GM23248 (cell line): ENCODE results near the gene PRMT5. TPM values are rescaled to one million over a fixed set of nuclear protein-coding genes. Genes with fewer than 3 reads are reported as not detected.

Experiments
- DNase-seq: peaks from one replicate; pipeline ENCODE4 v3.0.0-alpha.2; 2015
- H2AFZ ChIP-seq: fragments of 200-600 bp; sonication (generic); 2 replicates; pipeline ENCODE4 v1.6.1; 2016; ENCODE audit warnings: antibody characterized with exemption
- H3F3A ChIP-seq: fragments of 200-600 bp; sonication (generic); 2 replicates; pipeline ENCODE4 v1.6.1; 2016; ENCODE audit warnings: mild to moderate bottlenecking, antibody characterized with exemption, mixed run types; ENCODE audit not compliant: insufficient read depth
- H3K27ac ChIP-seq: fragments of 200-600 bp; sonication (generic); 2 replicates; pipeline ENCODE4 v1.5.1; 2016; ENCODE audit warnings: mild to moderate bottlenecking
- H3K27me3 ChIP-seq: fragments of 200-600 bp; sonication (generic); replicated peaks from 2 replicates; pipeline ENCODE4 v1.6.1; 2016; ENCODE audit warnings: mild to moderate bottlenecking; ENCODE audit not compliant: insufficient read depth
- H3K36me3 ChIP-seq: fragments of 200-600 bp; sonication (generic); 2 replicates; pipeline ENCODE4 v1.6.1; 2016; ENCODE audit warnings: low read depth, mild to moderate bottlenecking
- H3K4me1 ChIP-seq: fragments of 200-600 bp; sonication (generic); 2 replicates; pipeline ENCODE4 v1.6.1; 2016; ENCODE audit warnings: mild to moderate bottlenecking; ENCODE audit not compliant: insufficient read depth
- H3K4me2 ChIP-seq: fragments of 200-600 bp; sonication (generic); one replicate; pipeline ENCODE4 v1.6.1; 2016; ENCODE audit warnings: mild to moderate bottlenecking; ENCODE audit not compliant: unreplicated experiment
- H3K4me3 ChIP-seq: fragments of 200-600 bp; sonication (generic); 2 replicates; pipeline ENCODE4 v1.5.1; 2016; ENCODE audit warnings: mild to moderate bottlenecking
- H3K79me2 ChIP-seq: fragments of 200-600 bp; sonication (generic); 2 replicates; pipeline ENCODE4 v1.6.1; 2016; ENCODE audit warnings: mild to moderate bottlenecking; ENCODE audit not compliant: insufficient read depth
- H3K9ac ChIP-seq: fragments of 200-600 bp; sonication (generic); 2 replicates; pipeline ENCODE4 v1.6.1; 2016; ENCODE audit warnings: mild to moderate bottlenecking
- H3K9me2 ChIP-seq: fragments of 200-600 bp; sonication (generic); 2 replicates; pipeline ENCODE4 v1.6.1; 2016; ENCODE audit warnings: mixed run types, mild to moderate bottlenecking, moderate library complexity; ENCODE audit not compliant: insufficient read depth
- H3K9me3 ChIP-seq: fragments of 200-600 bp; sonication (generic); one replicate; pipeline ENCODE4 v1.6.1; 2017; ENCODE audit warnings: low read depth
- H4K20me1 ChIP-seq: fragments of 200-600 bp; sonication (generic); 2 replicates; pipeline ENCODE4 v1.6.0; 2016; ENCODE audit not compliant: insufficient read depth
- EZH2 ChIP-seq: fragments of 200-600 bp; sonication (generic); IDR thresholded peaks from 2 replicates; pipeline ENCODE4 v1.6.1; 2018; ENCODE audit warnings: antibody characterized with exemption, mild to moderate bottlenecking; ENCODE audit not compliant: insufficient read depth, poor library complexity, severe bottlenecking
- EZH2phosphoT487 ChIP-seq: fragments of 200-600 bp; sonication (generic); IDR thresholded peaks from 2 replicates; pipeline ENCODE4 v1.6.1; 2018; ENCODE audit warnings: antibody characterized with exemption, moderate library complexity, mild to moderate bottlenecking, low read depth; ENCODE audit not compliant: insufficient read depth
- WGBS, 2 experiments: methylation state at CpG; one replicate each; pipeline ENCODE4 v1.1.6; 2015 to 2017; ENCODE audit warnings: low lambda C conversion rate in 2 of 2, low coverage in 1 of 2; ENCODE audit errors: missing lambda C conversion rate in 2 of 2; 5-methylcytosine and 5-hydroxymethylcytosine counted together
- in situ Hi-C: fragments of 300-500 bp; cut with MboI; formaldehyde crosslinking; loops from 2 replicates; pipeline ENCODE4 v1.15.0; 2020
- polyA plus RNA-seq: library from polyadenylated mRNA; unstranded; fragments of >200 nt; fragmentation: Nextera tagmentation; extraction: Ambion mirVana; gene quantifications from 2 replicates; pipeline ENCODE4 v1.2.1, GENCODE V29; 2016
- total RNA-seq: library from RNA; depleted of rRNA; stranded (reverse); fragments of >200 nt; shearing (Covaris generic); gene quantifications from 2 replicates; pipeline ENCODE4 v1.2.3, GENCODE V29; 2014

PRMT5 gene
- total and polyA plus RNA-seq, 2 experiments from 2014 or later = 61.0 to 80.1 TPM

- H4K20me1 ChIP-seq = no peaks in the 10 kb centered on the region
- in situ Hi-C loops = no loop called here
- 95 to 96% methylated on average over 3 of the region's 3 CpGs for WGBS, 2 experiments
- H3K4me3 ChIP-seq = no peak overlapping the region
- no peaks in the 10 kb centered on the region for H3K27me3 ChIP-seq
- H3K9ac ChIP-seq = no peak overlapping the region
- no peaks in the 10 kb centered on the region for H3K4me1 ChIP-seq
- TF ChIP-seq EZH2 (no peak), EZH2phosphoT487 (no peak)
- no peak overlapping the region for H2AFZ ChIP-seq
- no peak overlapping the region for H3K4me2 ChIP-seq
- H3K9me3 ChIP-seq = no peaks in the 10 kb centered on the region
- no peaks in the 10 kb centered on the region for H3K9me2 ChIP-seq
- H3K27ac ChIP-seq = no peak overlapping the region
- no peaks in the 10 kb centered on the region for H3K79me2 ChIP-seq
- no peak for DNase-seq
- H3K36me3 ChIP-seq = no peaks in the 10 kb centered on the region
- no peaks in the 10 kb centered on the region for H3F3A ChIP-seq
Observed at GRCh38 chr14:22945642-22946041, 16.5 kb upstream of the PRMT5 start.

GRCh38 chr14:22939684-22940083, 10.5 kb upstream of the PRMT5 start:
- Histone ChIP-seq H3K4me3 (no peak overlapping the region), H3K27me3 (no peaks in the 10 kb centered on the region), H3K9me2 (no peaks in the 10 kb centered on the region), H2AFZ (peak overlapping the region; percentile 46; the same call in 1 of the 2 replicates), H3K9ac (peak overlapping the region; percentile 43), H3K4me2 (no peak overlapping the region), H3K27ac (peak overlapping the region; percentile 48), H4K20me1 (no peaks in the 10 kb centered on the region), H3F3A (peaks cover 6% of the 10 kb centered on the region; the same call in 1 of the 2 replicates), H3K36me3 (no peaks in the 10 kb centered on the region), H3K79me2 (no peaks in the 10 kb centered on the region), H3K4me1 (0 out of 2 replicates have a peak, but pooled peaks cover 6% of the 10 kb centered on the region), H3K9me3 (no peaks in the 10 kb centered on the region)
- TF ChIP-seq EZH2phosphoT487 (no peak), EZH2 (no peak)
- peak; percentile 85 for DNase-seq
- in situ Hi-C loops = no loop called here
- 52 to 53% methylated on average over 4 of the region's 4 CpGs for WGBS, 2 experiments

GRCh38 chr14:22935156-22935555, 6.0 kb upstream of the PRMT5 start:
- in situ Hi-C loops = no loop called here

GRCh38 chr14:22932146-22932545, 3.0 kb upstream of the PRMT5 start:
- peaks cover 14% of the 10 kb centered on the region for H3F3A ChIP-seq
- peaks cover 11% of the 10 kb centered on the region for H3K4me1 ChIP-seq
- H4K20me1 ChIP-seq = no peaks in the 10 kb centered on the region
- no peak overlapping the region for H3K27ac ChIP-seq
- no peak overlapping the region for H3K9ac ChIP-seq
- H3K9me3 ChIP-seq = no peaks in the 10 kb centered on the region
- no peaks in the 10 kb centered on the region for H3K36me3 ChIP-seq
- H3K4me2 ChIP-seq = no peak overlapping the region
- H3K27me3 ChIP-seq = no peaks in the 10 kb centered on the region
- no peak for TF ChIP-seq EZH2phosphoT487
- TF ChIP-seq EZH2 = no peak
- no peak overlapping the region for H2AFZ ChIP-seq
- no peak overlapping the region for H3K4me3 ChIP-seq
- H3K9me2 ChIP-seq = no peaks in the 10 kb centered on the region
- in situ Hi-C loops = no loop called here
- no peak for DNase-seq
- peaks cover 20% of the 10 kb centered on the region for H3K79me2 ChIP-seq
- WGBS, 2 experiments = 98 to 99% methylated on average over 3 of the region's 3 CpGs

More at GRCh38 chr14:22935156-22935555, 6.0 kb upstream of the PRMT5 start:
- 0 out of 2 replicates have a peak, but pooled peaks cover 3% of the 10 kb centered on the region for H3K4me1 ChIP-seq
- H3K4me3 ChIP-seq = no peak overlapping the region
- no peaks in the 10 kb centered on the region for H3K36me3 ChIP-seq
- H3K27me3 ChIP-seq = no peaks in the 10 kb centered on the region
- H2AFZ ChIP-seq = no peak overlapping the region
- no peak overlapping the region for H3K4me2 ChIP-seq
- no peaks in the 10 kb centered on the region for H3K9me2 ChIP-seq
- TF ChIP-seq EZH2 = no peak
- no peak for TF ChIP-seq EZH2phosphoT487
- DNase-seq = no peak
- 94 to 98% methylated on average over 1 of the region's 1 CpG for WGBS, 2 experiments
- no peaks in the 10 kb centered on the region for H3K9me3 ChIP-seq
- H3K9ac ChIP-seq = no peak overlapping the region
- no peaks in the 10 kb centered on the region for H4K20me1 ChIP-seq
- no peak overlapping the region for H3K27ac ChIP-seq
- H3F3A ChIP-seq = peaks cover 12% of the 10 kb centered on the region
- no peaks in the 10 kb centered on the region for H3K79me2 ChIP-seq

GRCh38 chr14:22929961-22930364, 787 bp upstream of the PRMT5 start:
- Histone ChIP-seq H3K27ac (peak overlapping the region; percentile 88), H3K27me3 (no peaks in the 10 kb centered on the region), H3K36me3 (peaks cover 7% of the 10 kb centered on the region; the same call in 1 of the 2 replicates), H3K9ac (peak overlapping the region; percentile 71), H3F3A (peaks cover 14% of the 10 kb centered on the region), H2AFZ (peak overlapping the region; percentile 94), H4K20me1 (no peaks in the 10 kb centered on the region), H3K4me3 (peak overlapping the region; percentile 78), H3K9me3 (no peaks in the 10 kb centered on the region), H3K4me2 (peak overlapping the region; percentile 93), H3K4me1 (peaks cover 21% of the 10 kb centered on the region), H3K79me2 (peaks cover 35% of the 10 kb centered on the region), H3K9me2 (no peaks in the 10 kb centered on the region)
- in situ Hi-C loops = no loop called here
- 0% methylated on average over 2 of the region's 2 CpGs for WGBS, 2 experiments
- TF ChIP-seq EZH2 (no peak), EZH2phosphoT487 (no peak)
- no peak for DNase-seq
